GM19438 (cell line): ENCODE data around the gene LARP4B.

Source experiments
- ATAC-seq: cut with Tn5 transposase; IDR thresholded peaks from one replicate; pipeline ENCODE4 v1.9.1; 2021; ENCODE audit warnings: low read depth; ENCODE audit not compliant: unreplicated experiment

Gene LARP4B

DNA sequence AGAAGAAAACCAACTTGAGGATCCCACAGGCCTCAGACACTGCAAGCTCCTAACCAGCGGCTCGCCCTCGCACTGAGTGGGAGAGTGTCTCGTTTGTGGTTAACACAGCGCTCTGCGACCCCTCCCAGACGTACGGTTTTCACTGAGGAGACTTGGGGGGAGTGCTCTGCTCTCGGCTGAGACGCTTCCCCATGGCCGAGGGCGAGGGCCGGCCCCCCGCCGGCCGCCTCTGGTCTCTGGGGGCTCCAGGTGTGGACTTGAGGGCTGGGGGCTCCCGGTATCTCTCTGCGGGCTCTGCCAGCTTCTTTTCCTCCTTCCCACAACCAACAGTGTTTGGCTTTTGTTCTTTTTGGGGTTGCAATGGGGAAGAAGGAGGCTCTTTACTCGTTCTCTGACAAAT lies 118.7 kb downstream of the LARP4B start:
- no peak for ATAC-seq

DNA sequence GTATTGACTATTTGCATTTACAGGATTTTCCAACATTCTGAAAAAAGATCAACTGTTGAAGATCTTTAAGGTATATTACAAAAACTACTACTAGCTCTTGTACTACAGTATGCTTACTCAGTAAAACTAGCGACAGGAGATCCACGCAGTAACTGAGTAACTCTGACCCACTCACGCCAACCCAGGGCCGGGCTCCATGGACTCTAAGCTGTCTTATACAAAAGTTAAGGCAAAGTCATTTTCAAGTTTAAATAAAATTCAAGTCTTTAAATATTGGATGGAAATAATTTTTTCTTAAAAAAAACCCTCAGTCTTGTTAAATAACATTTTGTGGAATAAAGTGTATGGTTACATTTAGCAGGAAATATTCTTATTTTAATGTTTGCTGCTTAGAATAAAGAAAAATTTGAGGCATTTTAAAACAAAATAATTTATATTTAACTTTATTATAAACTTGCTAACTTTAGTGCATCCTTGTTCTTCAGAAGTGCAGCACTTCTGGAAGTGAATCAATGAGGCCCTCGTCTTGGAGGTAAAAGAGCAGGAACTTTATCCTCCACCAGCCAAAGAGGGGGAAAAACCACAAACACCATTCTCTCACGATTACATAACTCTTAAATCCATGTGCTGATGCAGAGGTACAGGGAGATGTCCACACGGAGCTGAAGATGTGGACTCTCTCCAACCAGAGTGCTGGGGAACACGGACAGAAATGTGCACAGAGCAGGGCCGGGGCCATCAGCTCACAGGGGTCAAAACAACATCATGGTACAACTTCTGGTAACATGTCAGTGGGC lies 119.9 kb downstream of the LARP4B start:
- ATAC-seq = no peak

DNA sequence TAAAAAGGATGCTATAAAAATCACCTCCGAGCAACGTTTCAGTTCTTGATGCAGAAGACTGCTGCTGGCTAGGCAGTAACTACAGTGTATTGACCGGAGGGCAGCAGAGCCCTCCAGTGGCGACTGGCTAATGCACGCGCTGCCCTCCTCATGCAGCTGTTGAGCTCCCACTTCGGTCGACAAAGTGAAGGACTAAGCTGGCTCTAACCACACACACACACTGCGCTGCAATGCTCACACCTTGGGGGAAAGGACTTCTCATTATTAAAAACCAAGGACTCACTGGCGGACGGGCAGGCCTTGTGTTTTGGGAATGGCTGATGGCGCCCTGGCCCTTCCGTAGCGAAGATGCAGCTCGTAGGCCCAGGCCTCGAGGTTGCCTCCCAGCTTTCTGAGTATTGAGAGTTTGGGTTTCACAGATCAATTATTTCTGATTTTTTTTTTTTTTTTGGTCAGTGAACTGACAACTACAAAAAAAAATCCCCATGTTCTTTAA lies 121.1 kb downstream of the LARP4B start:
- ATAC-seq = no peak

- no peak for ATAC-seq
Observed at GRCh38 chr10:809671-810350, 121.7 kb downstream of the LARP4B start.

- no peak for ATAC-seq
Observed at GRCh38 chr10:807958-808353, 123.5 kb downstream of the LARP4B start.

DNA sequence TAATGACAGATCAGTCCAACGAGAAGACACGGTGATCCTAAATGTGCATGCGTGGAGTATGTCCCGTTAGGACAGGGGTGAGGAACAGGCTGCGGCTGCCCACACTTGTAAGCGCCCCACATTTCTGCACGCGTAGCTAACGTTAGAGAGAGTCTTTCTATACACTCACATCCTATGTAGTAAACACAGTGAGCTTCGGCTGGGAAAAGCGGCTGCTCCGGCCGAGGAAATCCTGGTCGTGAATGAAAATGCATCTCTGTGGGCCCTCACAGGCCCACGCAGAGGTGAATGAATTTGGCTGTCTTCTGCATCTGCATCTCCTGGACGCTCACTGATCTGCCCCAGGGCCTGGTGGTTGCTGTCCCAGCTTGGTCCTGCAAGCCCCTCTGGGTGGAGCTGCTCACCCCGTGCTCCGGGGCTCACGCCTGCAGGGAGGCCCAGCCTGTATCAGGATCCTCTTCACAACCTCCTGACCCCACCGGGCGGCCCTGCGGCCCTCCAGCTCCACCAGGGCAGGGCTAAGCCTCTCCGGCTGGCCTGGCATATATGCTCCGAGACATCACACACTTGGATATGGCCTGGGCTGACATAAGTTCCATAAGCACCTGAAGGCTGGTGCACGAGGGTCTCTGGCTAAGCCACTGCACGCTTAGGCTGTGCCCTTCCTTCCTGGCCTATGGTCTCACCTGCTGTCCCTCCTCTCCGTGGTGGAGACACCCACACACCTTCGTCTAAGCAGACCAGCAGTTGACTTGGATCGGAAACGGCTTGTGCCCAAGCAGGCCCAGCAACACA lies 124.1 kb downstream of the LARP4B start:
- no peak for ATAC-seq

GRCh38 chr10:806451-807162 lies 124.9 kb downstream of the LARP4B start:
- no peak for ATAC-seq

DNA sequence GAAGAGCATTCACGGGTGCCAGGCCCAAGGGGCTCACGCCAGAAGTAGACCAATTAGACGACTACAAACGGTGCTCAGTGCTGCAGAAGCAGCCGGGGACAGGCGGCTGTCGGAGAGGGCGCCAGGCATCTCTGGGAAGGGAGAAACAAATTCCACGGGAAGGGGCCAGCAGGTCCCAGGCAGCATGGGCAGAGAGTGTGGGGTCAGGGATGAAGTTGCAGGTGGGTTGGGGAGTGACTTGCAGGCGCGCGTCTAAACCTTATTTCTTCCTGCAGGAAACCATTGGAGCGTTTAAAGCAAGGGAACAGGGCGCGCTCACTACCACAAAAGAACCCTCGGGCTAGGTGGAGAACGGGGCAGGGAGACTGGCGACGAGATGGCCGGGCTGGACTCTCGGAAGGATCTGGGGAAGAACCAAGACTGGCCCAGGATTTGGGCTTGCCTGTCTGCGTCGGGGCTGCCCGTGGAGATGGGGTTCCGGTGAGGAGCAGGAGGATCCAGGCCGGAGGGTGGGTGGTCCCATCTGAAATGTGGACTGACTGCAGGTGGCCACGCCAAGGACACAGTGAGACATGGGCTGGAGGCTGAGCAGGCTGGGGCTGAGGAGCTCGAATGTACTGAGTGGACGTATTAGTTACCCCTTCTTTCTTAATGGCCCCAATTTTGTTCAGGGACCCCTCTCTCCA lies 125.7 kb downstream of the LARP4B start:
- no peak for ATAC-seq

DNA sequence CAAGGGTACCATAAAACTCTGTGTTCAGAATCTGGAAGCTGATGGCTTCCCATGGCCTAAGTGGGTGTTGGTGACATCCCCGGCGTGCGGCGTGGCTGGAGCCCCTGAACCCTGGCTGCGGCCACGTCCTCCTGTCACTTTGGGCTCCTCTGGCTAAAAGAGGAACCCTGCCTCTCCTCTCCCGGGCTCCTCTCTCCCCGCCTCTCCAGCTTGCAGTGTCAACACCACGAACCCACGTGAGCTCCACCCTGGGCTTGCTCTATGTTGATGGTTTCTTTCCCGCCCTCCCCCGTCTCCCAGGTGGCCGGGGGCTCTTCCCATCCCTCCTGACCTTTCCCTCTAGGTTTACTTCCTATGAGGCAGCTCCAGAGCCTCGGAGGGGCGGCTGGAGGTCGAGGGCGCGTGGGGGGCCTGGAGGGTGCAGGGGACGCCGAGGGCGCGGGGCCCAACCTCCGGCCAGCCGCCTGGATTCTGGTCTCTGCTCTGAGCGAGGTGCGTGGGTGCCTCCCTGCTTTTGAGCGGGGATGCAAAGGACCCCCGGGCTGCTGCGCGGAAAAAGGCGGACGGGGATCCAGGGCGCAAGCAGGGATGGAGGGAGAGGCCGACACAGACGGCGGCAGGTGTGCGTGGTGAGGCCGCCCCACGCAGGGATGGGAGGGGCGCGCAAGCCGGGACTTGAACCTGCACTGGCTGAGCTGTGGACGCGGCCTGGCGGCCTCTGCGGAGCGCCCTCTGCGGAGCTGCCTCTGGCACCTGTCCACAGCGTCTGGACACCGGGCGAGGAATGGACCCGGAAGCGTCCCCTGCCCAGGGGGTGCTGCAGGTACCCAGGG lies 126.5 kb downstream of the LARP4B start:
- no peak for ATAC-seq

DNA sequence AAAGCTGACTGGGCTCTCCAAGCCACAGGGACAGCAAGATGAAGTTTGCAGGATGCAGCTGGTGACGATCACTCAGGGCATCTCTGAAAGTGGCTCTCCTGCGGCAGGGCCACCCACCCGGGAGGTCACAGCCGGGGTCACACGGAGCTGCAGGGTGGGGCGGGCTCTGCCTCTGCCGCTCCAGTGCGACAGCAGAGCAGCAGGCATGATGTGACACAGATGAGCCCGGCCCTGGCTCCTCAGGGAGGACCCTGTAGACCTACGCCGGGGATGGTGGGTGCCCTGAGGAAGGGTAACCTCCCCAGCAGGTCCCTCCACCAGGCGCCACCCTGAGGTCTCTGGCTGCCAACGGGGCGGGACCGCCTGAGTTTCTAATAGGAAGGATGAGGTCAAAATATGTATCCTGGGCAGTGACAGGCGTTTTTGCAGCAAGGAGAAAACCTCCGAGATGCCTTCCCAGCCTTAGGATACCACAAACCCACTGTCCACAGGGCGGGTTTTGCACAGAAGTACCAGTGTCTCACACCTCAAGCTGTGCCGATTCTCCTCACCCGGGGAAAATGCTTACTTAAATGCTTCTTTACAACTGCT lies 127.2 kb downstream of the LARP4B start:
- no peak for ATAC-seq

- no peak for ATAC-seq
Observed at GRCh38 chr10:803041-803741, 128.3 kb downstream of the LARP4B start.

DNA sequence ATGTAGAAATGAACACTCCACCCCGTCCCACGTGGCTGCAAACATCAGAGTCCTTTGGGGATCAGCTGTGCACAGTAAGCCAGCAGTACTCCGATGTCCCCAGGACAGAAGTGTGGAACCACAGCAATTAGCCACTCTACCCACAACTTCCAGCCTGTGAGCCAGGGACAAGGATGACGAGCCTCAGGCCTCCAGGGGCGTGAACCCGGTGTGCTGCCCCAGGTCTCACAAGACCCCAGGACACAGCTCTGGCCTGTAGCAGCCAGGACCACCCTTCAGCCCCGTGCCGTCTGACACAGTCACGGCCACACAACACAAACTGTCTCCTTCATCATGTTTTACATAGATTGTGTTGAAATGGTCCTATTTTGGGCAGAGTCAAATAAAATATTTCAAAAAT lies 129.0 kb downstream of the LARP4B start:
- no peak for ATAC-seq

GRCh38 chr10:797179-797578 lies 134.3 kb downstream of the LARP4B start:
- ATAC-seq = no peak

DNA sequence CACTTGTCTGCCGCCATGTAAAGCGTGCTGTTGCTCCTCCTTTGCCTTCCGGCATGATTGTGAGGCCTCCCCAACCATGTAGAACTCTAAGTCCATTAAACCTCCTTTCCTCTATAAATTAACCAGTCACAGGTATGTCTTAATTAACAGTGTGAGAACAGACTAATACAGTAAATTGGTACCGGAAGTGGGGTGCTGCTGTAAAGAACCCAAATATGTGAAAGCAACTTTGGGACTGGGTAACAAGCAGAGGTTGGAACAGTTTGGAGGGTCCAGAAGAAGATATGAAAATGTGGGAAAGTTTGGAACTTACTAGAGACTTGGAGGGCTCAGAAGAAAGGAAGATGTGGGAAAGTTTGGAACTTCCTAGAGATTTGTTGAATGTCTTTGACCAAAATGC lies 135.3 kb downstream of the LARP4B start:
- no peak for ATAC-seq

DNA sequence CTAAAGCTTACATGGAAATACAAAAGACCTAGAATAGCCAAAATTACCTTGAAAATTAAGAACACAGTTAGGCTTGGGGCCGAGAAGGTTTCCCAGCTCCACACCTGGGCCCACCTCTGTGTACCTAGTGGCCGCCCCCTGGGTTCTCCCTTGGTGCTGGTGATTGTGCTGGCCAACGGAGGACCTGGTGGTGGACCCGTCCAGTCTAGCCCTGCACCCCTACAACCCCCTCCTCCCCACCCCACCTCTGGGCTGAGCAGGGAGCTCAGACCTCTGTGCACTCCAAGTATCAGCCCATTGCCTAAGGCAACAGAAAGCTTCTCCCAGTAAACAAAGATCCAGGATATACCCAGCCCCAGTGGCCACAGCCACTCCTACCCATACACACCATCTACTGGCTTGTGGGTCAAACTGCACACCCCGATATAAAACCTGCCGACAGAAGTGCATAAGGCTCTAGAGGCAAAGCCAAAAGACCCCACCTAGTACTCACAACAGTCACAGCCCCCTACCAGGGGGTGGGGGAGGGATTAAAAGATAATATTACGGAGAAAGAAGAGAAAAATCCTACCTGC lies 137.0 kb downstream of the LARP4B start:
- no peak for ATAC-seq

DNA sequence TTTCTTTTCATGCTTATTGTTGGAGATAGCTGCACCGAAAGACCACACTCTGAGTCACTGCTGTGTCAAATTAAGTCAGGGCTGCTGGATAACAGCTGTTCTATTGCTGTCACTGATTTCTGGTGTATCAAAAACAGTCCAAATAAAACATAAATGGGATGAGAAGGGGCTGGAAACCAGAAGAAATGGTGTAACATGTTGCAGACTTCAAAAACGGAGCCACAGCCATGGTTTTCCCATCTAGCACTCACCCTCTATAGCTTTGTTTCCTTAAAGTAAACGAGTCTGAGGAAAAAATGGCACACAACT lies 138.8 kb downstream of the LARP4B start:
- ATAC-seq = no peak

DNA sequence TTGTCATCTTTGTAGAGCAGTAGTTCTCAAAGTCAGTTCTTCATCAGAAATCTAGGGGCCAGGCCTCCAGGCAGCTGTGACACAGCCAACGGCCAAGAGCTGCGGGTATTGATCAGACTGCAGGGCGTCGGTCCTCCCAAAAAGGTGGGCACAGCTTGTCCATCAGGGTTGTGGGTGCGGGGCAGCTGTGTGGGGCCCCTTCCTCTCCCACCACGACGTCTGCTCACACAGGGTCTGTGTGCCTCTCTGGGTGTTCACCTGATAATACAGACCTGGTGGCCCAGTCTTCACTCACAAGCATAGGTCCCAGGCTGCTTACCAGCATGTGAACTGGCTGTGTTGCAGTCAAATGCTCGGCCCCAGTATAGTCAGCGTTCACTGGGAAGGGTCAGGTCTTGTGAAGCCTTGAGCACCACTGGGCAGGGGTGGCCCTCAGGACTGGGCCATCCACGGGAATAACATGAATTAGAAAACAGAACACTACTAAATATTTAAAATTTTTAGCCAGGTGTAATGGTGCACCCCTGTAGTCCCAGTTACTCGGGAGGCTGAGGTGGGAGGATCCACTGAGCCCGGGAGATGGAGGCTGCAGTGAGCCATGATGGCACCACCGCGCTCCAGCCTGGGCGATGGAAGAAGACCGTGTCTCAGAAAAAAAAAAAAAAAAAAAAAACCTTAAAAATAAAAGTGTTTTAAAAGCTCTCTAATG lies 139.3 kb downstream of the LARP4B start:
- no peak for ATAC-seq
